Testis (tissue), 3 donors: ENCODE data around the gene TAF5L. TPM values are rescaled to one million over a fixed set of nuclear protein-coding genes. Genes with fewer than 3 reads are reported as not detected.
"Not testable (repeated sequence)": the region's sequence is repeated elsewhere in the genome, so short reads cannot be mapped to it uniquely, and the experiment has no call there.

Experiments
- DNase-seq: peaks from one replicate; pipeline ENCODE4 v3.0.0-alpha.2; 2019
- H3K27ac ChIP-seq, 2 donors: fragments of 200-600 bp; sonication (generic); one replicate each; pipeline ENCODE4 v1.5.1; 2019
- H3K27me3 ChIP-seq: fragments of 200-600 bp; sonication (generic); one replicate; pipeline ENCODE4 v1.5.1; 2019
- H3K36me3 ChIP-seq: fragments of 200-600 bp; sonication (generic); one replicate; pipeline ENCODE4 v1.5.1; 2017; ENCODE audit warnings: low read depth; ENCODE audit errors: missing control alignments
- H3K4me1 ChIP-seq: fragments of 200-600 bp; sonication (generic); one replicate; pipeline ENCODE4 v1.5.1; 2019
- H3K4me3 ChIP-seq, 2 donors: fragments of 200-600 bp; sonication (generic); one replicate each; pipeline ENCODE4 v1.5.1; 2017 to 2019
- H3K9me3 ChIP-seq: fragments of 200-600 bp; sonication (generic); one replicate; pipeline ENCODE4 v1.5.1; 2017
- POLR2A ChIP-seq: fragments of 450-650 bp; IDR thresholded peaks from one replicate; pipeline ENCODE4 v1.6.1; 2017; ENCODE audit warnings: antibody characterized with exemption, mild to moderate bottlenecking, moderate library complexity
- WGBS, 2 donors: methylation state at CpG; one replicate each; pipeline ENCODE4 v1.1.5; 2018; 5-methylcytosine and 5-hydroxymethylcytosine counted together
- intact Hi-C: fragments of 100-400 bp; cut with DNase I; formaldehyde crosslinking; loops from one replicate; pipeline ENCODE4 v1.15.1; 2023; ENCODE audit warnings: low total_unique reads
- polyA plus RNA-seq: library from polyadenylated mRNA; stranded (reverse); fragments of 350-450 nt; fragmentation: Illumina TruSeq; extraction: RNeasy Lipid Tissue Mini Kit (QIAGEN cat#74804); gene quantifications from one replicate; pipeline ENCODE4 v1.2.3, GENCODE V29; 2014; ENCODE audit warnings: low read depth, low replicate concordance; ENCODE audit not compliant: insufficient read depth
- total RNA-seq, 2 donors: library from RNA; depleted of rRNA; stranded (reverse); fragments of >200 nt; gene quantifications; one replicate each; pipeline ENCODE4 v1.2.3, GENCODE V29; 2016
- TF ChIP-seq, protein P1 (sequence below), 3 experiments: fragments of 450-650 bp in 2 of 3; fragments of 200-600 bp in 1 of 3; sonication (generic) in 1 of 3; IDR thresholded peaks; one replicate each; pipeline ENCODE4 v1.5.1; 2016 to 2019; ENCODE audit warnings: antibody characterized with exemption in 3 of 3, mild to moderate bottlenecking in 2 of 3, moderate library complexity in 1 of 3

TAF5L gene
- total and polyA plus RNA-seq, 3 donors from 2014 or later, result 12.8 to 24.6 (median 18.4) TPM

DNA sequence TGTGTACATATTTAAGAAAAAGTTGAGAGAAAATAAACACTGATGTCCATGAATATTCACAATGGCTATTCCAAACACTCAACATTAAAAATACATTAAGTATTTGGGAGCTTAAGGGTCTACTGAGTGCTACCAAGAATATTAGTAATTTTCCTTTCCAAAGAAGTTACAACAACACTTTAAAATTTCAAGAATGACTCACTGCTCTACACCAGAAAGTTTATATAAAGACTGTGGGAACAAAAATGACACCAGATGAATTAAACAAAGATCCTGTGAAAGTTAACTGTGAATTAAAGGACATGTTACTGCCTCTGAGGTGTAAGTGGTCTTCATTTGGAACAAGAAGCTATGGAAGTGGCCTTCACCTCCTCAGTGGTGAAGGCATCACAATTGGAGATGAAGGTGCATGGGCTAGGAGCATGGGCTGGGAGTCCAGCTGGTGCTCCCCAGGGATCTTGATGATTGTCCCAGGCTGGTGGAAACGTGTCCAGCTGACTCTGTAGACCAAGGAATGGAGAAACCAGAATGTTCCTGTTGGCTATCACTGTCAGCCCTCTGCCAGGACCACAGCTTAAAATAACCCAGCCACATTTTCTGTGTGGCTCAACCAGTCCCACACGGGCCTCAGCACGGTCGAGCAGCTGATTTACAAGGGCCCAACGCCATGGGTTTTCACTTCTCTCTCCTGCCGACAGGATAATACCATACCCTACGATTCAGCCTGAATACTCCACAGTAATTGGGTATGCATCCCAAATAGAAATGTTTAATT is 28.8 kb downstream of the TAF5L start:
- Histone ChIP-seq H3K9me3 (no peaks in the 10 kb centered on the region), H3K4me3 (no peak overlapping the region), H3K4me1 (no peaks in the 10 kb centered on the region), H3K27ac (peak overlapping the region in 1 of 2 donors; percentile 59), H3K27me3 (no peaks in the 10 kb centered on the region), H3K36me3 (no peaks in the 10 kb centered on the region)
- TF ChIP-seq POLR2A, result no peak
- TF ChIP-seq, protein P1, sequence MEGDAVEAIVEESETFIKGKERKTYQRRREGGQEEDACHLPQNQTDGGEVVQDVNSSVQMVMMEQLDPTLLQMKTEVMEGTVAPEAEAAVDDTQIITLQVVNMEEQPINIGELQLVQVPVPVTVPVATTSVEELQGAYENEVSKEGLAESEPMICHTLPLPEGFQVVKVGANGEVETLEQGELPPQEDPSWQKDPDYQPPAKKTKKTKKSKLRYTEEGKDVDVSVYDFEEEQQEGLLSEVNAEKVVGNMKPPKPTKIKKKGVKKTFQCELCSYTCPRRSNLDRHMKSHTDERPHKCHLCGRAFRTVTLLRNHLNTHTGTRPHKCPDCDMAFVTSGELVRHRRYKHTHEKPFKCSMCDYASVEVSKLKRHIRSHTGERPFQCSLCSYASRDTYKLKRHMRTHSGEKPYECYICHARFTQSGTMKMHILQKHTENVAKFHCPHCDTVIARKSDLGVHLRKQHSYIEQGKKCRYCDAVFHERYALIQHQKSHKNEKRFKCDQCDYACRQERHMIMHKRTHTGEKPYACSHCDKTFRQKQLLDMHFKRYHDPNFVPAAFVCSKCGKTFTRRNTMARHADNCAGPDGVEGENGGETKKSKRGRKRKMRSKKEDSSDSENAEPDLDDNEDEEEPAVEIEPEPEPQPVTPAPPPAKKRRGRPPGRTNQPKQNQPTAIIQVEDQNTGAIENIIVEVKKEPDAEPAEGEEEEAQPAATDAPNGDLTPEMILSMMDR (IDR thresholded peaks at IDR 0.05), result no peak
- 58 to 64% methylated on average over 7 of the region's 7 CpGs for WGBS, 2 donors
- intact Hi-C loops, result no loop called here
- no peak for DNase-seq

DNA sequence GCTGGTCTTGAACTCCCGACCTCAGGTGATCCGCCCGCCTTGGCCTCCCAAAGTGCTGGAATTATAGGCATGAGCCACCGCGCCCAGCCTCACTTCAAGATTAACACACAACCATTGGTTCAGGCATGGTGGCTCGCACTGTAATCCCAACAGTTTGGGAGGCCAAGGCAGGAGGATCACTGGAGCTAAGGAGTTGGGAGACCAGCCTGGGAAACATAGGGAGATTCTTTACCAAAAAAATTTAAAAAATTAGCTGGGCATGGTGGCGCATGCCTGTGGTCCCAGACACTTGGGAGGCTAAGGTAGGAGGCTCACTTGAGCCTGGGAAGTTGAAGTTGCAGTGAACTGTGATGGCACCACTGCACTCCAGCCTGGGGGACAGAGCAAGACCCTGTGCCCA is 30.0 kb downstream of the TAF5L start:
- H3K27ac ChIP-seq, intact Hi-C loops, H3K36me3 ChIP-seq, H3K9me3 ChIP-seq, DNase-seq, H3K27me3 ChIP-seq, H3K4me3 ChIP-seq, H3K4me1 ChIP-seq: not testable (repeated sequence)
- WGBS, 2 donors, result 98 to 100% methylated on average over 7 of the region's 7 CpGs

DNA sequence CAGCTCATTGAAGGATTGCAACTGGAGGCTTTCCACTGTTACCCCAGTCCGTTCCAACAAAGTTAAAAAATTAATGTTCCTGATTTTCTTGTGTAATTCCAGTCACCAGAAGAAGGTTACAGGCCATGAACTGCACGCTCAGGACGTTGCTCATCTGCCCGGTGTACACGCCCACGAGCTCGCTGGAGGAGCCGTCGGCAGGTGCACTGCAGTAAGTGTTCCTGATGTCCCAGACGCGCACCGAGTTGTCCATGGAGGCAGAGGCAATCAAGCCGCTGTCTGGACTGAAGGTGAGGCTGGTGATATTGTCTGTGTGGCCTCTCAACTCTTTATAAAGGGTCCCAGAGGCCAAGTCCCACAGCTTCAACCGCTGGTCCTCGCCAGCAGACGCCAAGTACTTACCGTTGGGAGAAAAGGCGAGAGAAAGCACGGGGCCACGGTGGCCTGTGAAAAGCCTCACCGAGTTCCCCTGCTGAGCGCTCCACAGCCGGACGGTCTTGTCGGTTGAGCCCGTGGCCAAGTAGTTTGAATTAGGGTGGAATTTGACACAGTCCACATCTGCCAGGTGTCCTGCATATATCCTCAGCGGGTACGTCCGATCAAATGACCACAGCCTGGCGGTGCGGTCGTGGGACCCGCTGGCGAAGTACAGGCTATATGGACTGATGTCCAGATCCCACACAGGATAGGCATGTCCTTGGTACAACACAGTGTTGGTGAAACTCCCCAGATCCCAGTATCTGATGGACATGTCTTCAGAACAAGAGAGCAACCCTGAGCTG is 31.5 kb downstream of the TAF5L start:
- Histone ChIP-seq H3K9me3 (no peaks in the 10 kb centered on the region), H3K4me1 (no peaks in the 10 kb centered on the region), H3K27me3 (no peaks in the 10 kb centered on the region), H3K27ac (no peak overlapping the region), H3K36me3 (no peaks in the 10 kb centered on the region), H3K4me3 (no peak overlapping the region)
- TF ChIP-seq, protein P1 (IDR thresholded peaks at IDR 0.05), result no peak
- no peak for TF ChIP-seq POLR2A
- intact Hi-C loops, result no loop called here
- DNase-seq, result no peak
- 95% methylated on average over 23 to 34 of the region's 34 CpGs for WGBS, 2 donors

DNA sequence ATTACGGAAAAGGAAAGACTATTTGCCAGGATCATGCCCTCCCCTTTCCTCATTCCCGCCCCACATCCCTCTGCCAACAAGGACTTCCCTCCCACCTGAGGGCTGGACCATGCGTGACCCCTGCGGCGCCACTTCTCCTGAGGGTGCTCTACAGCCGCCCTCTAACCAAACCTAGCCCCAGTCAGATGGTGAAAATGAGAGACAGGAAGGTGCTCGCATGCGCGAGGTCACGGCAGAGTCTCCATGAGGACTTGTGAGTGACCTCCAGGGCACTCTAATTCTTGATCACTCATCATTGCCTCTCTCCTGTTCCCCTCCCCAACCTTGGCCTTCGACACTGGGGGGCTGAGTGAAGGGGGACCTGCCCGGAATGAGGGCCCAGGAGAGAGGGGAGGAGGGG is 32.1 kb downstream of the TAF5L start:
- intact Hi-C loops, result no loop called here
- no peak for TF ChIP-seq POLR2A
- TF ChIP-seq, protein P1 (IDR thresholded peaks at IDR 0.05), result no peak
- Histone ChIP-seq H3K27me3 (no peaks in the 10 kb centered on the region), H3K9me3 (no peaks in the 10 kb centered on the region), H3K36me3 (no peaks in the 10 kb centered on the region), H3K4me1 (no peaks in the 10 kb centered on the region), H3K4me3 (no peak overlapping the region), H3K27ac (no peak overlapping the region)
- DNase-seq, result no peak
- WGBS, 2 donors, result 93 to 94% methylated on average over 12 of the region's 12 CpGs

DNA sequence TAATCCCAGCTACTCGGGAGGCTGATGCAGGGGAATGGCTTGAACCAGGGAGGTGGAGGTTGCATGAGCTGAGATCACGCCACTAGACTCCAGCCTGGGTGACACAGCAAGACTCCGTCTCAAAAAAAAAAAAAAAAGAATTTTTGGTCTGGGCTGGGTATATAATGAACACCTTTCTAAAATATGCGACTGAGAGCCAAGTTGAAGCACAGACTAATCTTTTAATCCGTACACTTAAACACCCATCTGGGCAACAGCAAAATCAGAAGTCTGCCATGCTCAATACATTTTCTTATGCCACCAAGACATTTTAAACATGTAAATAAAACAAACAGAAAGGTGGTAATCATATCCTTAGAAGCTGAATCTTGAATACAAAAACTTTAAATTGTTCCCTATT is 35.8 kb downstream of the TAF5L start:
- H3K4me1 ChIP-seq, result no peaks in the 10 kb centered on the region
- no peaks in the 10 kb centered on the region for H3K36me3 ChIP-seq
- intact Hi-C loops, result no loop called here
- no peak for DNase-seq
- no peak overlapping the region for H3K27ac ChIP-seq
- TF ChIP-seq, protein P1 (IDR thresholded peaks at IDR 0.05), result no peak
- no peak for TF ChIP-seq POLR2A
- H3K4me3 ChIP-seq, result no peak overlapping the region
- no peaks in the 10 kb centered on the region for H3K27me3 ChIP-seq
- no peaks in the 10 kb centered on the region for H3K9me3 ChIP-seq
- 92 to 93% methylated on average over 5 of the region's 5 CpGs for WGBS, 2 donors
